Heart right ventricle (tissue), 16 donors: ENCODE results near the gene TMEM35B. TPM values are rescaled to one million over a fixed set of nuclear protein-coding genes. Genes with fewer than 3 reads are reported as not detected.

Experiments
- ATAC-seq, 8 donors: fragments of 200-7000 bp; cut with Tn5 transposase; one replicate each; pipeline ENCODE4 v1.9.1; 2020; ENCODE audit warnings: mild to moderate bottlenecking in 8 of 8, moderate library complexity in 8 of 8, moderate number of reproducible peaks in 1 of 8
- DNase-seq, 2 donors: peaks; one replicate each; pipeline ENCODE4 v3.0.0-alpha.2; 2020
- H3K27ac ChIP-seq, 10 donors: fragments of 200-600 bp; sonication (generic) in 2 of 10; one replicate each; pipeline versions ENCODE4 v1.5.0 to v1.8.0; 2020 to 2022; ENCODE audit warnings: mild to moderate bottlenecking in 3 of 10
- H3K27me3 ChIP-seq, 7 donors: fragments of 200-600 bp; one replicate each; pipeline ENCODE4 v1.8.0; 2021 to 2022; ENCODE audit warnings: mild to moderate bottlenecking in 2 of 7
- H3K36me3 ChIP-seq, 9 donors: fragments of 200-600 bp; sonication (generic) in 1 of 9; one replicate each; pipeline versions ENCODE4 v1.5.0 to v1.8.0; 2020 to 2022; ENCODE audit warnings: mild to moderate bottlenecking in 2 of 9
- H3K4me1 ChIP-seq, 9 donors: fragments of 200-600 bp; sonication (generic) in 1 of 9; one replicate each; pipeline versions ENCODE4 v1.5.0 to v1.8.0; 2020 to 2022; ENCODE audit warnings: mild to moderate bottlenecking in 4 of 9
- H3K4me3 ChIP-seq, 10 donors: fragments of 200-600 bp; sonication (generic) in 2 of 10; one replicate each; pipeline versions ENCODE4 v1.5.0 to v1.8.0; 2020 to 2022; ENCODE audit warnings: mild to moderate bottlenecking in 7 of 10, moderate library complexity in 2 of 10
- H3K9me3 ChIP-seq, 11 donors: fragments of 200-600 bp in 10 of 11; sonication (generic) in 2 of 11; one replicate each; pipeline versions ENCODE4 v1.5.0 to v1.8.0; 2013 to 2022; ENCODE audit warnings: mild to moderate bottlenecking in 2 of 11, control low read depth in 1 of 11, moderate library complexity in 1 of 11
- WGBS, 2 donors: extraction: QIAGEN DNeasy Blood & Tissue Kit; methylation state at CpG; one replicate each; pipeline ENCODE4 v1.1.7; 2013; ENCODE audit warnings: inconsistent platforms in 1 of 2; 5-methylcytosine and 5-hydroxymethylcytosine counted together
- intact Hi-C, 10 donors: fragments of 100-400 bp; cut with DNase I; formaldehyde crosslinking; loops; one replicate each; pipeline versions ENCODE4 v1.11.1 to v1.14.2; 2022
- polyA plus RNA-seq, 2 donors: library from polyadenylated mRNA; stranded (reverse); fragments of 200-250 nt; gene quantifications; one replicate each; pipeline ENCODE4 v1.2.3, GENCODE V29; 2013
- total RNA-seq, 10 donors: library from RNA; stranded (reverse); fragmentation: NEBNext Ultra II Directional in 3 of 10; extraction: Animal tissue kit (Norgen Biotek cat#: 25700) in 3 of 10; gene quantifications; one replicate each; pipeline versions ENCODE4 v1.2.1 to v1.2.4, GENCODE V29; 2021 to 2023
- TF ChIP-seq, protein P1 (sequence below), 9 donors: fragments of 200-600 bp; sonication (generic) in 2 of 9; IDR thresholded peaks; one replicate each; pipeline versions ENCODE4 v1.5.0 to v1.8.0; 2021 to 2022; ENCODE audit warnings: antibody characterized with exemption in 9 of 9, mild to moderate bottlenecking in 5 of 9, moderate library complexity in 1 of 9
- donor health status: Arrhythmogenic right ventricular cardiomyopathy.
- donor health status: ischemic (EF 13 %, LVEDD 7.1; RV severe dilation, severe dysfunction).
- donor health status: healthy with polysubstance abuse.
- donor health status: DM: no; HTN: yes; CAD: no.
- donor health status: DM: no; HTN: no; CAD: no.
- donor health status: ischemic (EF 25% LVEDD 6.9; RV normal size, moderate dysfunction).
- donor health status: ischemic (EF 25% LVEDD 5.7; RV mildly dilated, moderate dysfunction).
- donor health status: healthy.
- donor health status: DM: yes; HTN: yes; CAD: no.
- donor health status: Ischemic cardiomyopathy.
- donor health status: ischemic (EF 35%, LVEDD 5.7; RV mildly dilated, moderate dysfunction).
- donor health status: nonischemic (EF 11% LVEDD 7.7; RV severe dilation, severe dysfunction).
- donor health status: DM: yes; HTN: yes; CAD: no.
- donor health status: PGD.
- donor health status: ischemic (EF 29% LVEDD 5.4; RV normal size, mild dysfunction).
- donor health status: nonischemic (EF 23%, LVEDD 6.1; RV moderate dilation, normal function).

Gene TMEM35B
- total and polyA plus RNA-seq, 12 donors: 4.9 to 26.7 (median 7.0) TPM

DNA sequence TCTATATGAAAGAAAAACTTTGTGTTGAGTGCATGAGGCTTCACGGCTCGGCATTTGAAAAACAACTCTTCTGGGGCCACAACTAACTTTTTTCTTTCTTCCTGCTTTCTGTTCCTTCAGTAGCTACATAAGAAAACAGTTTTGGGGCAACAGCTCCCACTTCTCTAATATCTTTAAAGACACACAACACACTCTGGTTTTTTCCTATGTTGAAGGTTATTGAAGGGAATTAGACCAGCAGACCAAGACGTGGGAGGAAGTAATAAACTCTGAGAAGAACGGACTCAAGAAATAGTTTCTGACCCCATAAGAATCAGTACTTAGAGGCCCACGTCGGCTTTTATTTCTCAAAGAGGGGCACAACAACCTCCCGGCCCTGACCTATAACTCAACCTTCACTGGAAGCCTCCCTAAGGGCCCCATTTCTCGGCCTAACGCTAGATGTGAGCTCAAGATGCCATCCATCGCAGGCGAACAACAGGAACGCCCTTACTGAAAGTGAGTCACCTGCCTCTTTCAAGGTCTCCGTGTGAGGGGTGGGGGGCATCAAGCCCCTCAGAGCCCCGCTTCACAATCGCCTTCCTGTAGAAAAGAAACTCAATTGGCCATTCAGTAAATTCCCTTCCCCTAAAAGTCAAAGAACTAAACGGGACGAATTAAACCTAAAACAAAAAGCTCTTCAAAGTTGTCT, 45.8 kb upstream of the TMEM35B start:
- TF ChIP-seq, protein P1, sequence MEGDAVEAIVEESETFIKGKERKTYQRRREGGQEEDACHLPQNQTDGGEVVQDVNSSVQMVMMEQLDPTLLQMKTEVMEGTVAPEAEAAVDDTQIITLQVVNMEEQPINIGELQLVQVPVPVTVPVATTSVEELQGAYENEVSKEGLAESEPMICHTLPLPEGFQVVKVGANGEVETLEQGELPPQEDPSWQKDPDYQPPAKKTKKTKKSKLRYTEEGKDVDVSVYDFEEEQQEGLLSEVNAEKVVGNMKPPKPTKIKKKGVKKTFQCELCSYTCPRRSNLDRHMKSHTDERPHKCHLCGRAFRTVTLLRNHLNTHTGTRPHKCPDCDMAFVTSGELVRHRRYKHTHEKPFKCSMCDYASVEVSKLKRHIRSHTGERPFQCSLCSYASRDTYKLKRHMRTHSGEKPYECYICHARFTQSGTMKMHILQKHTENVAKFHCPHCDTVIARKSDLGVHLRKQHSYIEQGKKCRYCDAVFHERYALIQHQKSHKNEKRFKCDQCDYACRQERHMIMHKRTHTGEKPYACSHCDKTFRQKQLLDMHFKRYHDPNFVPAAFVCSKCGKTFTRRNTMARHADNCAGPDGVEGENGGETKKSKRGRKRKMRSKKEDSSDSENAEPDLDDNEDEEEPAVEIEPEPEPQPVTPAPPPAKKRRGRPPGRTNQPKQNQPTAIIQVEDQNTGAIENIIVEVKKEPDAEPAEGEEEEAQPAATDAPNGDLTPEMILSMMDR (IDR thresholded peaks at IDR 0.05): no peak
- H3K4me1 ChIP-seq: peaks cover 0 to 27% (median 20%) of the 10 kb centered on the region in 9 donors
- intact Hi-C loops: loop anchor here in 3 of 10 donors (2.0 to 10.0 kb wide), 5 partner anchors 39 to 154 kb away; partner anchors contain the start of gene ZMYM1 (in 2 of the 3)
- 6 to 9% methylated on average over 17 of the region's 17 CpGs for WGBS, 2 donors
- peak in 1 of 2 donors; percentile 27 for DNase-seq
- H3K27me3 ChIP-seq: no peaks in the 10 kb centered on the region
- H3K36me3 ChIP-seq: peaks cover 0 to 24% (median 0%) of the 10 kb centered on the region in 9 donors
- H3K27ac ChIP-seq: peak overlapping the region; percentile 80 to 97 (median 92)
- peaks cover 0 to 20% (median 8%) of the 10 kb centered on the region in 11 donors for H3K9me3 ChIP-seq
- H3K4me3 ChIP-seq: peak overlapping the region; percentile 55 to 89 (median 66)
- peak in 7 of 8 donors; percentile 3 to 62 (median 44) for ATAC-seq

DNA sequence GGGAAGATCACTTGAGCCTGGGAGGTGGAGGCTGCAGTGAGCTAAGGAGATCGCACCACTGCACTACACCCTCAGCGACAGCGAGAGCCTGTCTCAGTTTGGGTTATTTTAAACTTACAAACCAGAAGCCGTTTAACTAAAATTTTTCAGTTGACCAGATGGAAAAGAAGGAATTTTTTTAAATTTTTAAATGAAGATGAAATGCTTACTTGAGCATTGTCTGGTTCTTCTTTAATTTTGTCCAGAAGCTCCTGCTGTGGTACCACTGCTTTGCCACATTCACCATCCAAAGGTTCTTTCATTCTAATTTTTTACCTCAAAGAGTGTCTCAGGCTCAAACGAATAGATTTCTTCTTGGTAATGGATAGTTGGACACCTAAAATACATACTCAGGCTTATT, 45.2 kb upstream of the TMEM35B start:
- intact Hi-C loops: loop anchor here in 3 of 10 donors (2.0 to 10.0 kb wide), 5 partner anchors 38 to 154 kb away; partner anchors contain the start of gene ZMYM1 (in 2 of the 3)
- H3K36me3 ChIP-seq: peaks cover 0 to 29% (median 0%) of the 10 kb centered on the region in 9 donors
- peak overlapping the region in 5 of 10 donors; percentile 88 to 96 (median 95) for H3K27ac ChIP-seq
- no peak for DNase-seq
- 83 to 86% methylated on average over 5 of the region's 5 CpGs for WGBS, 2 donors
- no peak for ATAC-seq
- H3K4me1 ChIP-seq: peaks cover 0 to 27% (median 20%) of the 10 kb centered on the region in 9 donors
- H3K4me3 ChIP-seq: peak overlapping the region in 9 of 10 donors; percentile 55 to 89 (median 66)
- TF ChIP-seq, protein P1 (IDR thresholded peaks at IDR 0.05): no peak
- peaks cover 0 to 20% (median 8%) of the 10 kb centered on the region in 11 donors for H3K9me3 ChIP-seq
- no peaks in the 10 kb centered on the region for H3K27me3 ChIP-seq

DNA sequence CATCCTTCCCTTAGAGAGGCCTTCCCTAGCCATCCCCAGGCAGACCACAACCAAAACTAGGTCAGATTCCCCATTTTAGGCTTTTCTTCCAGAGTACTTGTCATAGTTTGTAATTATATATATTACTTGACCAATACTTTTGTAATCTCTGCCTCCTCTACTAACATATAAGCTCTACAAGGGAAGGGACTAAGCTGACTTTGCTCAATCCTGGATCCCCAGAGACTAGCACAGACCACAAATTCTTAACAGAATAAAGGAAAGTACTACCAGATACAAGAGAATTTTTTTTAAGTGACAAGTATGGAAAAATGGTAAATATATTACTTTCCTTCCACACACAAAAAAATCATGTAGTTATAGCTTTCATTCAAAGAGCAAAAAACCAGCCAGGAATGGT, 44.6 kb upstream of the TMEM35B start:
- H3K27ac ChIP-seq: peak overlapping the region in 1 of 10 donors; percentile 95
- no peak for ATAC-seq
- intact Hi-C loops: loop anchor here in 3 of 10 donors (2.0 to 10.0 kb wide), 5 partner anchors 37 to 155 kb away; partner anchors contain the start of gene ZMYM1 (in 2 of the 3)

DNA sequence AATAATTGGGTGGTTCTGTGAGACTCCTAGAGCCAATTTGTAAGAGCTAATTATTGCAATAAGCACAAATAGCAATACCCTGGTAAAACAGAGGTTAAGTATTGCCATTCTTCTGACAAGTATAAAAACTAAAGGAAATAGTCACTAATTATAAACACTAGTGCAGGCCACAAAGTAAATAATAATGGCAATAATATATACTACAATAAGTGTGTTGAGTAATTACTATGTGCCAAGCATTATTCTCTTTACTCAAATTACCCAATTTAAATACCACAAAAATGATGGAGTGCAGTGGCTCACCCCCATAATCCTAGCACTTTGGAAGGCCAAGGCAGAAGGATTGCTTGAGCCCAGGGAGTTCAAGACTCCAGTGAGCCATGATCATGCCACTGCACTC, 31.3 kb upstream of the TMEM35B start:
- Histone ChIP-seq H3K27ac (no peak overlapping the region), H3K9me3 (no peaks in the 10 kb centered on the region), H3K4me3 (no peak overlapping the region), H3K36me3 (peaks cover 0 to 93% (median 34%) of the 10 kb centered on the region in 9 donors), H3K4me1 (no peaks in the 10 kb centered on the region), H3K27me3 (no peaks in the 10 kb centered on the region)
- DNase-seq (no peak), ATAC-seq (no peak)
- intact Hi-C loops: no loop called here
- TF ChIP-seq, protein P1 (IDR thresholded peaks at IDR 0.05): no peak

More for the DNA sequence above, 44.6 kb upstream of the TMEM35B start:
- H3K4me1 ChIP-seq: peaks cover 0 to 27% (median 20%) of the 10 kb centered on the region in 9 donors
- TF ChIP-seq, protein P1 (IDR thresholded peaks at IDR 0.05): no peak
- H3K36me3 ChIP-seq: peaks cover 0 to 31% (median 0%) of the 10 kb centered on the region in 9 donors
- H3K4me3 ChIP-seq: peak overlapping the region in 7 of 10 donors; percentile 61 to 89 (median 71)
- no peak for DNase-seq
- no peaks in the 10 kb centered on the region for H3K27me3 ChIP-seq
- H3K9me3 ChIP-seq: peaks cover 0 to 20% (median 8%) of the 10 kb centered on the region in 11 donors
